ENCODE data around the gene KRTAP10-7.

DNA sequence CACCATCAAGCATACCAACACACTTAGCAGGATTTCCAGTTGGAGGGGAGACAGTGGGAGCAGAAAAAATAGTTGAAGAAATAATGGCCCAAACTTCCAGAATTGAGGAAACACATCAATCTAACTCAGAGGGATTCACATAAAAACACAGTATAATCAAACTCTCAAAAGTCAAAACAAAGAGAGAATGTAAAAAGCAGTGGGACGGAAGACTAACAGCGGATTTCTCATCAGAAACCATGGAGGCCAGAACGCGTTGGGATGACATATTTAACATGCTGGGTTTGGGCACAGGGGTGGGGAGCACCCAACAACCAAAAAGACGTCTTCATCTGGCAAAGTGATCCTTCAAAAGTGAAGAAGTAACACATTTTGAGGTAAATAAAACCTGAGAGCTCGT is 19.5 kb downstream of the KRTAP10-7 start:
- TF ChIP-seq, protein P1, sequence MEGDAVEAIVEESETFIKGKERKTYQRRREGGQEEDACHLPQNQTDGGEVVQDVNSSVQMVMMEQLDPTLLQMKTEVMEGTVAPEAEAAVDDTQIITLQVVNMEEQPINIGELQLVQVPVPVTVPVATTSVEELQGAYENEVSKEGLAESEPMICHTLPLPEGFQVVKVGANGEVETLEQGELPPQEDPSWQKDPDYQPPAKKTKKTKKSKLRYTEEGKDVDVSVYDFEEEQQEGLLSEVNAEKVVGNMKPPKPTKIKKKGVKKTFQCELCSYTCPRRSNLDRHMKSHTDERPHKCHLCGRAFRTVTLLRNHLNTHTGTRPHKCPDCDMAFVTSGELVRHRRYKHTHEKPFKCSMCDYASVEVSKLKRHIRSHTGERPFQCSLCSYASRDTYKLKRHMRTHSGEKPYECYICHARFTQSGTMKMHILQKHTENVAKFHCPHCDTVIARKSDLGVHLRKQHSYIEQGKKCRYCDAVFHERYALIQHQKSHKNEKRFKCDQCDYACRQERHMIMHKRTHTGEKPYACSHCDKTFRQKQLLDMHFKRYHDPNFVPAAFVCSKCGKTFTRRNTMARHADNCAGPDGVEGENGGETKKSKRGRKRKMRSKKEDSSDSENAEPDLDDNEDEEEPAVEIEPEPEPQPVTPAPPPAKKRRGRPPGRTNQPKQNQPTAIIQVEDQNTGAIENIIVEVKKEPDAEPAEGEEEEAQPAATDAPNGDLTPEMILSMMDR (IDR thresholded peaks at IDR 0.05), result no peak
- TF ChIP-seq POLR2A (IDR thresholded peaks at IDR 0.05), result no peak
